GM19452 (cell line): Measurements from ENCODE around the gene TMED3.
A peak's percentile ranks its signal among the peaks of the same experiment; 100 is the strongest.

Experiments used
- ATAC-seq: cut with Tn5 transposase; IDR thresholded peaks from one replicate; pipeline ENCODE4 v1.9.1; 2021; ENCODE audit not compliant: unreplicated experiment

The TMED3 gene

DNA sequence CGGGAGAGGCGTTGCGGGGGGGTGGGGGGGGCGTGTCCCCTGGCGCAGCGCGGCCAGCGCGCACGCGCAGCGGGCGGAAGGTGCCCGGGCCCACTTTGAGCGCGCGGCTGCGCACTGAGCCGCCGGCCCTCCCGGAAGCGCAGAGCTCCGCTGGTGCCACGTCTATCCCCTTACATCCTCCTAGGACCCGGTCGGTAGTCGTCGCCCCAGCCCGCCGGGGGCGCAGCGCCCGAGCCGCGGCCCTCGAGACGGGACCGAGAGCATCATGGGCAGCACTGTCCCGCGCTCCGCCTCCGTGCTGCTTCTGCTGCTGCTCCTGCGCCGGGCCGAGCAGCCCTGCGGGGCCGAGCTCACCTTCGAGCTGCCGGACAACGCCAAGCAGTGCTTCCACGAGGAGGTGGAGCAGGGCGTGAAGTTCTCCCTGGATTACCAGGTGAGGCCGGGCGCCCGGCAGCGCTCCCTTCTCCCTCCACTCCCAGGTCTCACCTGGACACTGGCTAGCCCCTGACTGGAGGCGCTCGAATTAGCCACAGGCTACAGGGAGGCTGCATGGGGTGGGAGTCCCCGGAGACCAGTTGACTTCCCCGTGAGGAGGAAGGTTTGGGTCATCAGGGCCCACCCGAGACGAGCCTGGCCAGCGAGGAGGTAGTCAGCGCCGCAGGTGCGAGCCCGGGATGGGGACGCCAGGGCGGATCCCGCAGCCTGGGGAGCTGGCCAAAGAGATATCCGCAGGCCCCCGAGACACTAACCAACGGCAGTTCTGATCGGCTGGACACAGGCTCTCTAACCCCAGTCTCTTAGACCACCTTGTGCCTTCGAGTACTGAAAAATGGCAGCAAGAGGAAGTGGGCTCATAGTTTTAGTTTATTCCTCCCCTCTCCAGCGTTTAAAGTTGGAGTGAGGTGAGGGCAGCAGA, at the start of gene TMED3:
Gene TMED3 (plus strand): TSS at position 128 of the 916 bp plus-strand sequence. CDS start 138 bp downstream, at position 266.
- ATAC-seq: peak; percentile 90

DNA sequence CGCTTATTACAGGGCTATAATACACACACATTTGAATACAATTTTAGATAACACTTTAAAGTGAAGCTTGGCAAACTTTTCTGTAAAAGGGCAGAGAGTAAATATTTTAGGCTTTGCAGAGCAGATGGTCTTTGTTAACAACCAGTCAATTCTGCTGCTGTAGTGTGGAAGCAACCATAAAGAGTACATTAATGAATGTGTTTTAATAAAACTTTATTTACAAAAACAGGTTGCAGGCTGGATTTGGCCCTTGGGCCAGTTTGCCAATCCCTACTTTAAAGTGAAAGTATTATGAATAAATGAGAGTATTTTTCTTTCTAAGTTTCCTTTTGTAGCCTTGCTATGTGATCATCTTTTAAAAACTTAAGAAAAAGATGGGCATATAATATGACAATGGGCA, 49.1 kb upstream of the TMED3 start:
- no peak for ATAC-seq

DNA sequence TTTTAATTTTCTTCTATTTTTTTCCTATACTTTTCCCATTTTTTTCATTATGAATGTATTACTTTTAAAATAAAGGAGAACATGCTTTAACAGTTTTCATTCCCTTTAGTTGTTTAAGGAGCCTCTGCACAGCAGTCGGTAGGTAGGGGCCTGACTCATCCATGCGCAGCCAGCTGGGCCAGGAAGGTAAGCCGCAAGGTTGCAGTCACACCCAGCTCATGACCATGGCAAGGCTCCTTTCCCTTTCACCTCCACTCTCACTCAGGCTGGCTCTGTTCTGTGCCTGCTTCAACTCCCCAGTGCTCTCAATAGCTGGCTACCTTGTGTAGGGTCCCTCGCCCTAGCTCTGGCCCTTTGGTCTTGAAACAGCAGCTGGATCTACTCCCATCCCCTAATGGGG, 45.7 kb upstream of the TMED3 start:
- ATAC-seq: no peak

DNA sequence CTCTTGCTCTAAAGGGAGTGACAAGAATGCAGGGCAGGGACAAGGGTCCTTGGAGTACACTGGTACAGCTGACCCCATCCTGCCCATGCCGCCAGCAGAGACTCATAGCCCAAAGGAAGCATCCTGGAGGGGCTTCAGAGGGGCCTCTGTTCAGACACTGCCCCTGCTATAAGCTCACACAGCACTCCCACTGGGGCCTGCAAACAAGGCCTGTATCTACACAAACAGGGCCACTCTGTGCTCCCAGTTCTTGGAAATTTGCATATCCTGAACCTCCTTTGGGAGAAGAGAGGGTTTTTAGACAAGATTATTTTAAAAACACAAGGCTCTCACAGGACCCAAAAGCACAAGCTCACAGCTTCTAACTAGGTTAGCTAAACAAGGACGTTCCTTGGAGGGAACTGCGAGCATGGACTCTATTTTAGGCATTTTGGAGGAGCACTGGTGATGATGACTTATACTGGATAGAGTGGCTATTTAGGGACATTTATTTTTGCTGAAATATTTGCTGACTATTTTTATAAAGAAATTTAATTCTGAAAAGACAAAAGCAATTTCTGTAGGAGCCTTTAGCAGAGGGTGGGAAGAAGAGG, 44.8 kb upstream of the TMED3 start:
- ATAC-seq: no peak

DNA sequence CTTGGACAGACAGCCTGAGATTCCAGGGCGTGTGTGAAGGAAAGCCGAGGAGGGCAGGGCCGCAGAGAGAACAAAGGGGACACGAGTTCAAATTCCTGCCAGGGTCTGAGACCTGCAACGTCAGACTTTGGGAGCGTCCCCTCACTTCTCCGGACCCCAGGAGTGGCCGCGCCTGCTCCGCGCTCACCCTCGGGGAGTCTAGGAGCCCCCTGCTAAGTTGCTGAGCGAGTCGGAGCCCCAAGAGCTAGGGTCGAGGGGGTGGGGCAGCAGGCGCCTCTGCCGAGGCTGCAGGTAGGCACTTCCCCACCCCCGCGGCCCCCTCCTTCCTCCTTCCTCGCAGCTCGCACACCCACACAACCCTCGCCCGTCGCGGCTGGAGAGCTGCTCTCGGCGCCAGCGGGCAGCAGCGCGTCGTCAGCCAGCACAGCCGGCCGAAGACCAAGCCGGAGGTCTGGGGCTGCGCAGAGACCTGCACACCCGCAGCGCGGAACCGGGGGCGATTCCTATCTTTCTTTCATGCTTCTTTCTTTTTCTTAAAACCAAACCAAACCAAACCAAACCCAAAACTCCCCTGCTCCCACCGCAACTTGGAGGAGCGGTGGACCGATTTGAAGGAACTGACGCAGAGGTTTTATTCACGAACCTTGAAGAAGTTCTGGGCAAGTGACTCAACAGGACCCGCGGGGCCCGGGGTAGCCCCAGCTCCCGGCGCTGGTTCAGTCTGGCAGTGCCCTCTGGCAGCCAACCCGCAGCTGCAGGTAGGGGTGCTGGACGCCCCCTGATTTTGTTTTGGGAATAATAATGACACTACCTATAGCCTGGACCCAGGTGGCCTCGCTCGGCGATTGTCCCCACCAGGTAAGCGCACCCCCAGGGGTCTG, 28.3 kb upstream of the TMED3 start, which contains the start of gene ANKRD34C:
Gene ANKRD34C (plus strand): TSS at position 352 of the 881 bp plus-strand sequence. CDS start 10,563 bp downstream, outside the sequence.
- ATAC-seq: no peak

DNA sequence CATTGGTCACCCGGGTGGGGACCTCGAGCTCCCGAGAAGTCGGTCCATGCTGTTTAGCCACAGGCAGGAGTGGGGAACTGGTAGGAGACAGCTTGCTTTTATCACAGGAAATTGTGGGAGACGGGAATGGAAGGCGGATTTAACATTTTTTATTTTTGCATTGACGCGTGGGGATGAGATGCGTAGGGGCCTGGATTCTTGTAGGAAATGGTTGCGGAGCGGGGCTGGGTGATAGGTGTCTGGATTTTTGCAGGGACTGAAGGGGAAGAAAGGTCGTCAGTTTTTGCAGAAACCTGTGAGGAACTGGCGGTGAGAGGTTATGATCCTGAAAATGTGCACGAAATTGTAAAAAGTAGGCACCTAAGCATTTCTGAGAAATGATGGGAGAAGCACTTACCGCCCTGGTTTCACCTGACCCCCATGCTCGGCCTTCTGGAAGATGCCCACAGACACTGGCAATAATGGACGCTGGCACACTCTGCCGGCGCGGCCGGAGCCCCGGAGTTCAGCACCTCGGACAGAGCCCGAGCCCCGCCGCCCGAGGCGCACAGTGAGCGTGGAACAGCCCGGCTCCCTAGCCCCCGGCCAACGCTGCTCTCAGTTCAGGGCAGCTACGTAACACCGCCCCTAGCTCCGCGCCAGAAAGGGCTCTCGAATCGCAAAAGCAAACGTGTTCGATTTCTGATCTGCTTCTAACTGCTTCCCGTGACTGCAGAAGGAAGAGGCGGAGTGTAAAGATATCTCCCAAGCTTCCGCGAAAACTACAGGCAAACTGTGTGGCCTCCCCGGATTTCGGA, 27.5 kb upstream of the TMED3 start:
- no peak for ATAC-seq

DNA sequence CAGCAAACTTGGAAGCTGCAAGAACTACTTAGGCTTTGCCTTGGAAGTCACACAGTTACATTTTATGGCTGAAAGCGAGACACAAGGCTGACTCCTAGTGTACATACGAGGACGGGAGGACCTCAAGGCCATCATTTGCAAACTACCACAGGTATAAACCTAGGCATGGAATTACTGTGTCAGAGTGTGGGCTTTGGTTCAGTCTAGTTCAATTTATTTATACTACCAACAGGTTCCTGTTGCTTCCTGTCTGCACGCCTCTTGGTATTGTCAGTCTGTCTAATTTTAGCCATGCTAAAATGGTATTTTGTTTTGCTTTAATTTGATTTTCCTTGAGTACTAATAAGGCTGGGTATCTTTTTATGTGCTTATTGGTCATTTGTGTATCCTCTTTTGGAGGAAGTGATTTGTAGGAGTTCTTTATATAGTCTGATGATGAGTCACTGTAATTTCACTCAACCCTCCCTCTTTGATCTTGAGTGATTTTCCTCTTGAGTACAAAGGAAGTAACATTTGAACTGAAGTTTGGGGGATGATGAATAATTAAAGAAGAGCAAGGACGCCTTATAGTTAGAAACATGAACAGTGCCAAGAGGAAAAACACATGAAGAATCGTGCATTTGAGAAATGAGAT, 20.2 kb upstream of the TMED3 start:
- ATAC-seq: no peak

DNA sequence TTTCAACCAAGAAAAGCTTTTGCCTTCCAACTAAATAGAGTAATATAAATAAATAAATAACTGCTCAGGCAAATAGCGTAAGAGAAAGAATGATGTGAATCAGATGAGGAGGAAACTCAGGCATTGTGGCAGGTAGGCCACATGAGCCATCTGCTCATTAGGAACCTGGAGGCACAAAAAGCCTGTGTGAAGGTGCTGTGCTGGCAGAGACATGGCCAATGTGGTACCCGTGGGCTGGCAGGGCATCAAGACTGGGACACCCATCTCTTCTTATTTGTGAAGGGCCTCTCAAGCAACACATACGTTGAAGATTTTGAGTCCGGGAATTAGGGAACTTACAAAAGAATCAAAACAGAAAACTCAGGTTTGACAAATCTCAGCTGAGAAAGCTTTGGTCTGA, 18.9 kb upstream of the TMED3 start:
- ATAC-seq: no peak

DNA sequence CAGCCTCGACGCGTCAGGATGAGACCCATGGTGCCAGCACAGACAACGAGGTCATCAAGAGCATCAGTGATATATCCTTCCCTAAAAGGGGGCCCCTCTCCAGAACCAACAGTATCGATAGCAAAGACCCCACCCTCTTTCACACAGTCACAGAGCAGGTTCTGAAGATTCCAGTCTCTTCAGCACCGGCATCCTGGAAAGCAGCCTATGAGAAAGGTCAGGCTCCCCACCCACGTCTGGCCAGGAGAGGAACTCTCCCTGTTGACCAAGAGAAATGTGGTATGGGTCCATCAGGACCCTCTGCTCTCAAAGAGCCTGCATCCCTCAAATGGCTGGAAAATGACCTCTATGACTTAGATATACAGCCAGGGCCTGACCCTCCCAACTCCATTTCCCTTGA, 16.8 kb upstream of the TMED3 start:
- ATAC-seq: no peak

DNA sequence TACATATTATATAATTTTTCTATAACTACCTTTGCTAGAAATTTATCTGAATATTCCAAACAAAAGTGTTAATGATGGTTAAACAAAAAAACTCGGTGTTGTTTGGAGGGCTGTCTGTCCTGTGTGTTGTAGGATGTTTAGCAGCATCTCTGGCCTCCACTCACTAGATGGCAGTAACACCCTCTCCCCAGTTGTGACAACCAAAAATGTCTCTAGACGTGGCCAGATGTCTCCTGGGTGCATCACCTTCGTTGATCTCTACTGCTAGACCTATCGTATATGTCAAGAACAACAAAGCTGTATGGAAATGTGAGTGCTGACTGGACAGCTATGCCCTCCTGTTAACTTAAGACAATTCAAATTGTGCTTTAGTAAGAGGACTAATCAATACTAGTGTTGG, 14.3 kb upstream of the TMED3 start:
- ATAC-seq: no peak

DNA sequence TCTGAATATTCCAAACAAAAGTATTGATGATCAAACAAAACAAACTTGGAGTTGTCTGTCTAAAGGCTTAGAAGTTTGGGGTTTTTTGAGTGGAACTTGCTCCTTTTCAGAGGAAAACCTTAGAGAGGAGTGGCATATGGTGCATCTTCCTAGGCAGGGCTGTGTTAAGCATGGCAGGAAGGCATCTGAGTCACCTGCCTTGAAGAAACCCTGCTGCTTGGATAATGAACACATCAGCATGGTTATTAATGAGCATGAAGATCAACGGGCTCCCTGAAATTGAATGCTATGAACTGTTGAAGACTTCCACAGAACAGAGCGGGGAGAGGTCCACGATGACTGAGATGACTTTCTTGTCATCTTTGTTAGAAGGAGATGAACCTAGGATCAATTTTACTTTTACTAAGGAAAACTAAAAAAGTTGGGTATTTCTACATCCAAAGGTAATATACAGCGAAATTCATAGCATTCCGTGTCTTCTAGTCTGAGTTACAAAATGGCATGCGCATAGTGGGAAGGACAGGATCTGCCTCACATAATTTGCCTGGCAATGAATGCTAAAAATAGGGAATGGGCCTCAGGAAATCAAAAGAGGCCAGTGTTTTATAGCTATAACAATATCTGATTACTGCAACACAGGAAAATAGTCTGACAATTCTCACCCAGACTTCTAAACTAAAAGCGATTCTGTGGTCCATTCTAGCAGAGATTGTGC, 11.6 kb upstream of the TMED3 start:
- ATAC-seq: no peak

DNA sequence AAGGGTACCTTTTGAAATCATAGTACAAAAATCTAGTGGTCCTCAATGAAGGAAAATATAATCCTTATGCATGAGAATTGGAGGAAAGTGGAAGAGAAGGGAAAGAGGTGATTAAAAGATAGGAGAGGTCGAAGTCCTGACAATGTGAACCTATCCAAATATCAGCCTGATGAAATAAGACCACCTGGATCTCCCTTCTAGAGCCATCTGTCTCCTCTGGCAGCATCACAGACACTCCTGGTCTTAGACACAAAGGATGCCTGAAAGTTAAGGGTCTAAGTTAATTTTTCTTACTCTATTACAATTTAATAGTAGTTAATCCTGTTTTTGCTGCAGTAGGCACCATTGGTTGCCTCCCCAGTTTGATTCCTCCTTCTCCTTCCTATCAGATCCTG, 11.1 kb upstream of the TMED3 start:
- no peak for ATAC-seq

DNA sequence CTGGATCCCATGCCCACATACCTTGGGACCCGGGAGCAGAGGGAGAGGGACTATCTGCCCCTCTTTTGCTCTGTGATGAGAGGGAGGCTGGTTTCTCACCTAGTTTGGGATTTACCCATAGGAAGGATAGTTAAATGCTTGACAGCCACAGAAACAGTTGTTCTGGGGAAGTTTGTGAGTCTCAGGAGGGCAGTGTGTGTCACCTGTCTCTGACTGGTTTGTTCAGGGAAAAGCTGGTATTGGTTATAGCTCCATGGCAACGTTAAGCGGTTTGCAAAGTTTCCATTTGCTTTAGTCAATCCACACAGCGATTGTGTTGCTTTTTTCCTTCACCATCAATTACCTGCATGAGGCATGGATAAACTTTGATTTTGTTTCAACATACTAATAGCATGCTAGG, 3.7 kb upstream of the TMED3 start:
- ATAC-seq: no peak

DNA sequence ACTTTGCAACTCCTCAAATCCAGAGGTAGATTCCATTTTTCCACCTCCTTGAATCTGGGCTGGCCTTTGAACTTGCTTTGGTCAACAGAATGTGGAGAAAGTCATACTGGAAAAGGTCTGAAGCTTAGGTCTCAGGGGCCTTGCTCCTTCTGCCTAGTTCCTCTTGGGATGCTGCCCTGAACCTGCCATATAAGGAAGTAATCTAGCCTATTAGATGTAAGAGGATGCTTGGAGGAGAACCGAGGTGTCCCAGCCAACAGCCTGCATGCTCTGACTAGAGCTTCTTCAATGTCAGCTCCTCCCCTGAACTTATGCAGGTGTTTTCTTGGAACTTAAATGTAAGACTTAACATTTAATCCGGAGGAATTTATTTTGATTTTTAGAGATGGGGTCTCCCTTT, 2.0 kb upstream of the TMED3 start:
- no peak for ATAC-seq

DNA sequence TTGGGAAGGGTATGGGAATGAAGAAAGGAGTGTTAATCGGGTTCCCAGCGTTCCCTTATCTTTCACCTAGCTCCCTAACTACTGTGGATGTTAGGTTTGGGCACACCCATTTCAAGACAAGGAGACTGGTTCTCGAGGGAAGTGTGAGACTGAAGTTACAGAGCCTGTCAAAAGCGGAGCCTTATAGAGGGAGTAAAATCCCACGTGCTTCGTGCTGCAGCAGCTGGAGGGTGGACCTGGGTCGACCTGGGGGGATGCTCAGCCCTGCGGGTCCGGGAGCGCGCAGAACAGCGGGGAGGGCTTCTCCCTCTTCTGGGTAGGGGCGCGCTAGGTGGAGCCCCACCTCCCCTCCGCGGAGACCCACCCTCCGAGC, 314 bp upstream of the TMED3 start:
- ATAC-seq: peak; percentile 22

DNA sequence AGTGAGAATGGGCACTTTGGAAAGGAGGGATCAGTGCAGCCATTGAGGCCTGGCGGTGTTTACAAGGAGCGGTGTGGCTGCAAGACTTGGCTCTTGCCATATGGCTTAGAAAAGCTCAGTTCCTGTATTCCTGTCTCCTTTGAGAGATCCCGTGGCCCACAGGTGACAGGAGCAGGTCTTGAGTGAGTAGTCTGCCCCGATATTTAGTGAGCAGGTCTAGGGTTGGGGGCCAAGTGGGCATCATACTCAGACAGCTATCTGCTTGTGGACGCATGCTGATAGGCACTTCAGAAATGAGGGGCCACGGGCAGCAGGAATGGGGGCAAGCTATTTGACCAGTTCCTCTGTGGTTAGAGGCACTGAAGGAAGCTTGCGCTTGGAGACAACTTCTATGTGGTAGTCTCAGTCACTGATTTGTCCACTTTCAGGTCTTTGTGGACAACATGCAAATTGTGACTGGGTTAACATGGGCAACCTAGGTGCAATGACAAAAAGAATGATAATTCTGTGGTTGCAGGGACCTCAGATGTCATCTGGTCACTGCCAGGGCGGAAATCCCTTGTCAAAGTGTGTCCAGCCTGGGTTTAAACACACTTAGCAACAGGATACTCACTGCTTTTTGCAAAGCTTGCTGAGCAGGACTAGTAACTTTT, 1.1 kb downstream of the TMED3 start:
- no peak for ATAC-seq

DNA sequence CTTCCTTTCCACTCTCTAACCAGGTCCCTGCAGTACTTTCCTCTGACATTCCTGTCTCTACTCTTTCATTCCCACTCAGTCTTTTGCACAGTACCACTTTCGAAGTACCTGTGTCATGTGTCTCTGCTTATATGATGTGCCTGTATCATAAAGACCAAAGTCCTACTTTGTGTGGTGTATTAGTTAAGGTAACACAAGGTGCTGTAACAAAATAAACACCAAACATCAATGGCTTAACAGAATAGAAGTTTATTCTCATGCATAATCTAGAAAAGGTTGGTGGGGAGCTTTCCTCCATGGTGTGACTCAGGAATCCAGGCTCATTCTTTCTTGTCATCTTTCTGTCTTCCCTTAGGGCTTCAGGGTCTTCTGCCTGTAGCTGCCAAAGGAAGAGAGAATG, 3.3 kb downstream of the TMED3 start:
- no peak for ATAC-seq

DNA sequence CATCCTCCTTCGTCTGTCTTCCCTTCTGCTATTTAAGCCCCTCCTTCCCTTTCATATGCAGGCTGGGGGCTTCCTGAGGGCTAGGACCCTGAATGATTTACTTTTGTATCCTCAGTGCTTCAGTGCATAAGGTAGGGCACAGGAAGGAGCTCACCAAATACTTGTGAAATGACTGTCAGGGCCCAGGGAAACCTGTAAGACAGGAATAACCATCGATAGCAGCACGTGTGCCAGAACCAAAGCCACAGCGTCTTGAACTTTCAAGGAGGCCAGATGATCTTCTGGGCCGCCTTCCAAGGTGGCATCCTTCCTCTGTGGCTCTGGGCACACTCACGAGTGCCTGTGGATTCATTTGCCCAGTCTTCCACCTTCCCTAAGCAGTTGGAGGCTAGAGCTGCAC, 3.9 kb downstream of the TMED3 start:
- no peak for ATAC-seq
